Measurements from ENCODE around the gene ADGRB2. TPM values are rescaled to one million over a fixed set of nuclear protein-coding genes. Genes with fewer than 3 reads are reported as not detected.

Gene ADGRB2
- total RNA-seq, 1 experiment from 2014 or later: 10.9 TPM

DNA sequence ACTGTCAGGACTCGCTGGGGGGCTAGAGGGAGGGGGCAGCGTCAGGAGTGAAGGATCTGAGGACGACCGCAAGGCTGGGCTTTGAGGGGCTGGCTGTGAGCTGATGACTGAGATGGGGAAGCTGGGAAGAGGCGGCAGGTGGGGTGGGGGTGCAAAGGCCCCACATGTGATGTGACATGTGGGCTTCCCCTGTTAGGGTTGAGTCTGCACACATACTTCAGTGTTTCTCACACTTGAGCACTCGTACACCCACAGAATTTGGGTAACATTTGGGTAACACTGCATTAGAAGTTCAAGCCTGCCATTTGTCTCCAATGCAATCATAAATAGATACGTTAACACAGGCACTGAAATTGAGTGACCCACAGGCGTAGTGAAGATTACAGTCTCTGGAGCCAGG is 76.5 kb downstream of the ADGRB2 start:
- H3K27ac ChIP-seq (ENCODE audit: insufficient read length, low read depth, low read length): no peak overlapping the region
- H3K4me2 ChIP-seq (ENCODE audit: insufficient read depth, insufficient read length, low read length): no peak overlapping the region
- no peaks in the 10 kb centered on the region for H3K79me2 ChIP-seq (ENCODE audit: insufficient read depth, low read length)
- H2BK120ac ChIP-seq (ENCODE audit: low read depth, low read length, poor library complexity, severe bottlenecking): no peak overlapping the region
- H3K4me1 ChIP-seq (ENCODE audit: insufficient read depth, low read length): no peaks in the 10 kb centered on the region
- H3K23ac ChIP-seq (ENCODE audit: insufficient read length, low read depth, low read length): no peak overlapping the region
- Mint-ChIP-seq H3K27ac (peak overlapping the region in 2 of 3 experiments; percentile 28 to 78; a peak in 2 of 7 replicates), H3K4me1 (peaks cover 12 to 14% of the 10 kb centered on the region in 2 experiments), H3K36me3 (ENCODE audit: insufficient read depth in 1 of 3, low read depth in 3 of 3) (no peaks in the 10 kb centered on the region), H3K4me3 (no peak overlapping the region), H3K9me3 (no peaks in the 10 kb centered on the region), H3K27me3 (ENCODE audit: low read depth) (no peaks in the 10 kb centered on the region)
- H4K8ac ChIP-seq (replicated peaks; ENCODE audit: insufficient read length, low read depth, low read length): no peak overlapping the region
- H3K14ac ChIP-seq (ENCODE audit: insufficient read depth, low read length): no peak overlapping the region
- no peak overlapping the region for H2BK15ac ChIP-seq (ENCODE audit: low read depth, low read length)
- no peak overlapping the region for H3K4ac ChIP-seq (ENCODE audit: low read depth, low read length)
- no peak overlapping the region for H3K56ac ChIP-seq (ENCODE audit: insufficient read length, low read depth, low read length)
- H3K9me3 ChIP-seq (ENCODE audit: control insufficient read depth, low read depth, low read length): no peaks in the 10 kb centered on the region
- no peaks in the 10 kb centered on the region for H3K79me1 ChIP-seq (ENCODE audit: insufficient read depth, low read depth, low read length, poor library complexity, severe bottlenecking)
- H2BK12ac ChIP-seq (ENCODE audit: insufficient read length, low read depth, low read length): no peak overlapping the region
- H3K23me2 ChIP-seq (ENCODE audit: insufficient read length, low read depth, low read length, poor library complexity, severe bottlenecking): no peaks in the 10 kb centered on the region
- no peak overlapping the region for H2BK20ac ChIP-seq (ENCODE audit: low read depth, low read length, poor library complexity, severe bottlenecking)
- H3T11ph ChIP-seq (ENCODE audit: low read length): no peak overlapping the region
- no peak overlapping the region for H2AK5ac ChIP-seq (ENCODE audit: insufficient read length, low read length)
- no peak overlapping the region for H3K18ac ChIP-seq (ENCODE audit: insufficient read length, low read depth, low read length)
- H4K20me1 ChIP-seq (ENCODE audit: control insufficient read depth, insufficient read depth, insufficient read length): peaks cover 2% of the 10 kb centered on the region
- no peak overlapping the region for H2AFZ ChIP-seq (ENCODE audit: low read length)
- H3K9ac ChIP-seq (ENCODE audit: extremely low read depth, insufficient read length, low read length): no peak overlapping the region
- H2BK5ac ChIP-seq (ENCODE audit: insufficient read length, low read length): no peak overlapping the region
- H3K27me3 ChIP-seq (ENCODE audit: insufficient read depth, low read length): no peaks in the 10 kb centered on the region
- H4K5ac ChIP-seq (ENCODE audit: insufficient read length, low read depth, low read length): no peak overlapping the region
- H4K91ac ChIP-seq (ENCODE audit: insufficient read length, low read depth, low read length): no peak overlapping the region
- TF ChIP-seq, protein P1, sequence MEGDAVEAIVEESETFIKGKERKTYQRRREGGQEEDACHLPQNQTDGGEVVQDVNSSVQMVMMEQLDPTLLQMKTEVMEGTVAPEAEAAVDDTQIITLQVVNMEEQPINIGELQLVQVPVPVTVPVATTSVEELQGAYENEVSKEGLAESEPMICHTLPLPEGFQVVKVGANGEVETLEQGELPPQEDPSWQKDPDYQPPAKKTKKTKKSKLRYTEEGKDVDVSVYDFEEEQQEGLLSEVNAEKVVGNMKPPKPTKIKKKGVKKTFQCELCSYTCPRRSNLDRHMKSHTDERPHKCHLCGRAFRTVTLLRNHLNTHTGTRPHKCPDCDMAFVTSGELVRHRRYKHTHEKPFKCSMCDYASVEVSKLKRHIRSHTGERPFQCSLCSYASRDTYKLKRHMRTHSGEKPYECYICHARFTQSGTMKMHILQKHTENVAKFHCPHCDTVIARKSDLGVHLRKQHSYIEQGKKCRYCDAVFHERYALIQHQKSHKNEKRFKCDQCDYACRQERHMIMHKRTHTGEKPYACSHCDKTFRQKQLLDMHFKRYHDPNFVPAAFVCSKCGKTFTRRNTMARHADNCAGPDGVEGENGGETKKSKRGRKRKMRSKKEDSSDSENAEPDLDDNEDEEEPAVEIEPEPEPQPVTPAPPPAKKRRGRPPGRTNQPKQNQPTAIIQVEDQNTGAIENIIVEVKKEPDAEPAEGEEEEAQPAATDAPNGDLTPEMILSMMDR (conservative IDR thresholded peaks at IDR 0.05): no peak
- no peak for DNase-seq
- no CpG with 5 or more reads among the region's 8 CpGs for WGBS (ENCODE audit: extremely low coverage, insufficient read length, low lambda C conversion rate)
